Testis (tissue), 3 donors: Measurements from ENCODE around the gene PON2. TPM values are rescaled to one million over a fixed set of nuclear protein-coding genes. Genes with fewer than 3 reads are reported as not detected.
"Not testable (repeated sequence)": the region's sequence is repeated elsewhere in the genome, so short reads cannot be mapped to it uniquely, and the experiment has no call there.

Experiments used
- DNase-seq: peaks from one replicate; pipeline ENCODE4 v3.0.0-alpha.2; 2019
- H3K27ac ChIP-seq, 2 donors: fragments of 200-600 bp; sonication (generic); one replicate each; pipeline ENCODE4 v1.5.1; 2019
- H3K27me3 ChIP-seq: fragments of 200-600 bp; sonication (generic); one replicate; pipeline ENCODE4 v1.5.1; 2019
- H3K36me3 ChIP-seq: fragments of 200-600 bp; sonication (generic); one replicate; pipeline ENCODE4 v1.5.1; 2017; ENCODE audit warnings: low read depth; ENCODE audit errors: missing control alignments
- H3K4me1 ChIP-seq: fragments of 200-600 bp; sonication (generic); one replicate; pipeline ENCODE4 v1.5.1; 2019
- H3K4me3 ChIP-seq, 2 donors: fragments of 200-600 bp; sonication (generic); one replicate each; pipeline ENCODE4 v1.5.1; 2017 to 2019
- H3K9me3 ChIP-seq: fragments of 200-600 bp; sonication (generic); one replicate; pipeline ENCODE4 v1.5.1; 2017
- POLR2A ChIP-seq: fragments of 450-650 bp; IDR thresholded peaks from one replicate; pipeline ENCODE4 v1.6.1; 2017; ENCODE audit warnings: antibody characterized with exemption, mild to moderate bottlenecking, moderate library complexity
- WGBS, 2 donors: methylation state at CpG; one replicate each; pipeline ENCODE4 v1.1.5; 2018; 5-methylcytosine and 5-hydroxymethylcytosine counted together
- intact Hi-C: fragments of 100-400 bp; cut with DNase I; formaldehyde crosslinking; loops from one replicate; pipeline ENCODE4 v1.15.1; 2023; ENCODE audit warnings: low total_unique reads
- polyA plus RNA-seq: library from polyadenylated mRNA; stranded (reverse); fragments of 350-450 nt; fragmentation: Illumina TruSeq; extraction: RNeasy Lipid Tissue Mini Kit (QIAGEN cat#74804); gene quantifications from one replicate; pipeline ENCODE4 v1.2.3, GENCODE V29; 2014; ENCODE audit warnings: low read depth, low replicate concordance; ENCODE audit not compliant: insufficient read depth
- total RNA-seq, 2 donors: library from RNA; depleted of rRNA; stranded (reverse); fragments of >200 nt; gene quantifications; one replicate each; pipeline ENCODE4 v1.2.3, GENCODE V29; 2016
- TF ChIP-seq, protein P1 (sequence below), 3 experiments: fragments of 450-650 bp in 2 of 3; fragments of 200-600 bp in 1 of 3; sonication (generic) in 1 of 3; IDR thresholded peaks; one replicate each; pipeline ENCODE4 v1.5.1; 2016 to 2019; ENCODE audit warnings: antibody characterized with exemption in 3 of 3, mild to moderate bottlenecking in 2 of 3, moderate library complexity in 1 of 3

Gene PON2
- total and polyA plus RNA-seq, 3 donors from 2014 or later = 53.4 to 138 (median 108) TPM

DNA sequence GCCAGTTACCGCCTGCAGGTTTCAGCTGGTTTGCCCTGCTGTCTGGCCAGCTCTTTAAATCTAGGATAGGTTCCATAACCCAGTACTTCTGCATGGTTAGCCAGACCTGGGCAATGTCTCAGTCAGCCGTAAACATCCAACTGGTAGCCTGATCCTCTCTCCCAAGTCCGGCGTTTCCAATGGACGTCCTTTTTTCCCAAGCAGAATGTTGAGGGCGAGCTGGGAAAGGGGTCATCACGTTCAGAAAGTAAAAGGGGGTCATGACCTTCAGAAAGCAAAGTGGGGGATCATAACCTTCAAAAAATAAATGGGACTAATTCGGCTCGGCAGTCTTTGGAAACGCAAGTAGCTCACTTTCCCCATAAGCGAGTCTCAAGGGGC lies 39.1 kb downstream of the PON2 start:
- Histone ChIP-seq H3K4me1 (peaks cover 7% of the 10 kb centered on the region), H3K36me3 (no peaks in the 10 kb centered on the region), H3K4me3 (peak overlapping the region; percentile 69 to 86), H3K9me3 (no peaks in the 10 kb centered on the region), H3K27ac (peak overlapping the region; percentile 72 to 78), H3K27me3 (no peaks in the 10 kb centered on the region)
- TF ChIP-seq, protein P1, sequence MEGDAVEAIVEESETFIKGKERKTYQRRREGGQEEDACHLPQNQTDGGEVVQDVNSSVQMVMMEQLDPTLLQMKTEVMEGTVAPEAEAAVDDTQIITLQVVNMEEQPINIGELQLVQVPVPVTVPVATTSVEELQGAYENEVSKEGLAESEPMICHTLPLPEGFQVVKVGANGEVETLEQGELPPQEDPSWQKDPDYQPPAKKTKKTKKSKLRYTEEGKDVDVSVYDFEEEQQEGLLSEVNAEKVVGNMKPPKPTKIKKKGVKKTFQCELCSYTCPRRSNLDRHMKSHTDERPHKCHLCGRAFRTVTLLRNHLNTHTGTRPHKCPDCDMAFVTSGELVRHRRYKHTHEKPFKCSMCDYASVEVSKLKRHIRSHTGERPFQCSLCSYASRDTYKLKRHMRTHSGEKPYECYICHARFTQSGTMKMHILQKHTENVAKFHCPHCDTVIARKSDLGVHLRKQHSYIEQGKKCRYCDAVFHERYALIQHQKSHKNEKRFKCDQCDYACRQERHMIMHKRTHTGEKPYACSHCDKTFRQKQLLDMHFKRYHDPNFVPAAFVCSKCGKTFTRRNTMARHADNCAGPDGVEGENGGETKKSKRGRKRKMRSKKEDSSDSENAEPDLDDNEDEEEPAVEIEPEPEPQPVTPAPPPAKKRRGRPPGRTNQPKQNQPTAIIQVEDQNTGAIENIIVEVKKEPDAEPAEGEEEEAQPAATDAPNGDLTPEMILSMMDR (IDR thresholded peaks at IDR 0.05) = no peak
- no peak for TF ChIP-seq POLR2A
- 38 to 52% methylated on average over 11 of the region's 11 CpGs for WGBS, 2 donors
- DNase-seq = peak; percentile 18
- intact Hi-C loops = no loop called here

DNA sequence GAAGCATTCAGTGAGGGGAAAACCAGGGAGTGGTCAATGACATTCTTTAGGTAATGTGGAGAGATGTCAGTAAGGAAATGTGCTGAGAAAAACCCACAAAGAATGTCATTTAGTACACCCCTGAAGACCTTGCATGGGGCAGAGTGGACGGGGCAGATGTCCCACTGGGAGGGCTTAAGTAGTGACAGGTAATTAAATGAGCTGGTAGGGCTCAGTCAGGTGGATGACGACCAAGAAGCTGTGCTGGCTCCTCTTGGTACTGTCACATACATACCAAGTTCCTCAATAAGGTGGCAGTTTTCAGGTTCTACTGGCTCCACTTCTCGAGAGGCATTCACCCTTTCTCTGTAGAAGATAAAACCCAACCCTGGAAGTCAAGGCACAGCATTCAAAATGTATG lies 40.5 kb downstream of the PON2 start:
- DNase-seq = no peak
- no peak for TF ChIP-seq POLR2A
- TF ChIP-seq, protein P1 (IDR thresholded peaks at IDR 0.05) = no peak
- Histone ChIP-seq H3K27me3 (no peaks in the 10 kb centered on the region), H3K36me3 (no peaks in the 10 kb centered on the region), H3K27ac (no peak overlapping the region), H3K4me3 (no peak overlapping the region), H3K9me3 (no peaks in the 10 kb centered on the region), H3K4me1 (peaks cover 7% of the 10 kb centered on the region)
- intact Hi-C loops = no loop called here
- WGBS, 2 donors = 88 to 90% methylated on average over 3 of the region's 3 CpGs

DNA sequence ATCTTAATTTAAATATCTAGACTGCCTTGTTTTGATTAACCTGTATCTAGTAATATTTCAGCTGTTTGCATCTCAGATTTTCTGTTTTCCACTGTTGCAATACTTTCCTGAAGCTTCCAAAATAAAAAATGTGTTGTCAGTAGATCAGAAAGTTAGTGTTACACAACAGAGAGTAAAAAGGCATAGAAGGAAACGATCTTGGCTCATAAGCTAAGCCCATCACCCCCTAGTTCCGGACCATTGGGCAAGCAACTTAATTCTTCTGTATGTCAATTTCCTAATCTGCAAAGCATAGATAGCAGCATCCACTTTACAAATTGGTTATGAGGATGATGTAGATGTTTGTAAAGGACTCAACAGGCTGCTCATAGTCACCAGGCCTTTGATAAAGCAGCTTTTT lies 43.1 kb downstream of the PON2 start:
- DNase-seq = no peak
- TF ChIP-seq, protein P1 (IDR thresholded peaks at IDR 0.05) = no peak
- TF ChIP-seq POLR2A = no peak
- Histone ChIP-seq H3K4me1 (no peaks in the 10 kb centered on the region), H3K9me3 (no peaks in the 10 kb centered on the region), H3K36me3 (no peaks in the 10 kb centered on the region), H3K27me3 (no peaks in the 10 kb centered on the region), H3K27ac (no peak overlapping the region), H3K4me3 (no peak overlapping the region)
- intact Hi-C loops = no loop called here
- WGBS, 2 donors = 84 to 89% methylated on average over 2 of the region's 2 CpGs

DNA sequence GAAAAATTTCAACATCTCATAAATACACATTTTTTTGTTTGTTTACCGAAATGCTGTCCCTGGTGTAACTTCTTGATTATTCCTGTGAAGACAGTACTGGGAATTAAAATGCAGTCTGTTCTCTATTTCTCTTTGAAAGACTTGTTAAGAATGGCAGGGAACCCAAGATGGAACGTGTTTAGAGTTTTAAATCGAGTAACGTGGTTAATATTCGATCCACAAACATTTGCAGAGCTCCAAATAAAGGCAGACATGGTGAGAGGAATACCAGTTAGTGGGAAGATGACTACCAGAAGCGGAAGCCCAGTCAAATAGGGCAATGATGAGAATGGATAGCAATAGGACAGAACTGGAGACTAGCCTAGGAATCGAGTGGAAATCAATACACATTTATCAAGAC lies 45.3 kb downstream of the PON2 start:
- Histone ChIP-seq H3K4me3 (no peak overlapping the region), H3K36me3 (no peaks in the 10 kb centered on the region), H3K27me3 (no peaks in the 10 kb centered on the region), H3K27ac (no peak overlapping the region), H3K4me1 (no peaks in the 10 kb centered on the region), H3K9me3 (no peaks in the 10 kb centered on the region)
- intact Hi-C loops = no loop called here
- 91 to 95% methylated on average over 7 of the region's 7 CpGs for WGBS, 2 donors
- no peak for DNase-seq
- no peak for TF ChIP-seq POLR2A
- TF ChIP-seq, protein P1 (IDR thresholded peaks at IDR 0.05) = no peak

DNA sequence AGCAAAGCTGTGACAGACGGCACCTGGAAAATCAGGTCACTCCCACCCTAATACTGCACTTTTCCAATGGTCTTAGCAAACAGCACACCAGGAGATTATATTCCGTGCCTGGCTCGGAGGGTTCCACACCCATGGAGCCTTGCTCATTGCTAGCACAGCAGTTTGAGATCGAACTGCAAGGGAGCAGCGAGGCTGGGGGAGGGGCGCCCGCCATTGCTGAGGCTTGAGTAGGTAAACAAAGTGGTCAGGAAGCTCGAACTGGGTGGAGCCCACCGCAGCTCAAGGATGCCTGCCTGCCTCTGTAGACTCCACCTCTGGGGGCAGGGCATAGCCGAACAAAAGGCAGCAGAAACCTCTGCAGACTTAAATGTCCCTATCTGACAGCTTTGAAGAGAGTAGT lies 55.4 kb downstream of the PON2 start:
- H3K27ac ChIP-seq, H3K27me3 ChIP-seq, H3K36me3 ChIP-seq, H3K4me3 ChIP-seq, DNase-seq, H3K4me1 ChIP-seq, H3K9me3 ChIP-seq, intact Hi-C loops: not testable (repeated sequence)
- WGBS, 2 donors = 89 to 96% methylated on average over 7 to 10 of the region's 10 CpGs
